PC-3 (cell line): Measurements from ENCODE around the gene TMEM208. TPM values are rescaled to one million over a fixed set of nuclear protein-coding genes. Genes with fewer than 3 reads are reported as not detected.

ENCODE experiments used
- ATAC-seq: fragments of 200-7000 bp; cut with Tn5 transposase; 2 replicates; pipeline ENCODE4 v1.9.1; 2020; ENCODE audit warnings: mild to moderate bottlenecking, moderate library complexity
- BruUV-seq: library from RNA; stranded (reverse); fragments of 400-500 nt; replicated peaks from 2 replicates; lab custom pipeline; 2021; lab: Mats Ljungman, UMichigan
- CTCF ChIA-PET: fragments of 300-600 bp; sonication (Branson Sonifier 250); formaldehyde crosslinking; loops from one replicate; lab custom pipeline; 2022; ENCODE audit warnings: antibody characterized with exemption; lab: Charles Lee
- POLR2A ChIA-PET: fragments of 300-600 bp; sonication (Branson Sonifier 250); formaldehyde crosslinking; loops from one replicate; lab custom pipeline; 2022; ENCODE audit warnings: antibody characterized with exemption; ENCODE audit not compliant: unreplicated experiment; lab: Charles Lee
- DNase-seq: peaks from one replicate; pipeline ENCODE4 v3.0.0-alpha.2; 2015
- H2AFZ ChIP-seq: fragments of 300-600 bp; sonication (generic); 2 replicates; pipeline ENCODE4 v1.6.0; 2016; ENCODE audit warnings: antibody characterized with exemption, low read length
- H3F3A ChIP-seq: fragments of 300-600 bp; sonication (generic); one replicate; pipeline ENCODE4 v1.6.0; 2017; ENCODE audit warnings: antibody characterized with exemption, low read length, control low read depth, mild to moderate bottlenecking; ENCODE audit not compliant: unreplicated experiment
- H3K27ac ChIP-seq: fragments of 300-600 bp; sonication (generic); 2 replicates; pipeline ENCODE4 v1.5.1; 2016; ENCODE audit warnings: mild to moderate bottlenecking, low read length
- H3K27me3 ChIP-seq: fragments of 300-600 bp; sonication (generic); 2 replicates; pipeline ENCODE4 v1.6.1; 2016; ENCODE audit warnings: low read length, mixed read lengths
- H3K36me3 ChIP-seq: fragments of 300-600 bp; sonication (generic); 2 replicates; pipeline ENCODE4 v1.6.1; 2016; ENCODE audit warnings: low read depth, mixed run types, low read length, mixed read lengths
- H3K4me1 ChIP-seq: fragments of 300-600 bp; sonication (generic); 2 replicates; pipeline ENCODE4 v1.5.1; 2016; ENCODE audit warnings: low read length; ENCODE audit not compliant: insufficient read depth
- H3K4me2 ChIP-seq: fragments of 300-600 bp; sonication (generic); 2 replicates; pipeline ENCODE4 v1.6.0; 2016; ENCODE audit warnings: low read length
- H3K4me3 ChIP-seq: fragments of 300-600 bp; sonication (generic); 2 replicates; pipeline ENCODE4 v1.5.1; 2016; ENCODE audit warnings: mild to moderate bottlenecking, low read length, mixed read lengths
- H3K79me2 ChIP-seq: fragments of 300-600 bp; sonication (generic); 2 replicates; pipeline ENCODE4 v1.6.1; 2017; ENCODE audit warnings: low read length, mixed read lengths
- H3K9ac ChIP-seq: fragments of 300-600 bp; sonication (generic); 2 replicates; pipeline ENCODE4 v1.6.0; 2016; ENCODE audit warnings: mild to moderate bottlenecking, low read length
- H3K9me2 ChIP-seq: fragments of 300-600 bp; sonication (generic); replicated peaks from 2 replicates; pipeline ENCODE4 v1.6.1; 2016; ENCODE audit warnings: mixed run types, low read length, mixed read lengths
- H3K9me3 ChIP-seq: fragments of 300-600 bp; sonication (generic); 2 replicates; pipeline ENCODE4 v1.6.1; 2016; ENCODE audit warnings: low read length, mixed read lengths
- H4K20me1 ChIP-seq: fragments of 300-600 bp; sonication (generic); 2 replicates; pipeline ENCODE4 v1.6.1; 2016; ENCODE audit warnings: low read length, mixed read lengths
- CTCF ChIP-seq: fragments of 300-600 bp; sonication (generic); conservative IDR thresholded peaks from 2 replicates; pipeline ENCODE4 v1.5.1; 2017; ENCODE audit warnings: antibody characterized with exemption, low read depth, mild to moderate bottlenecking, low read length
- EZH2 ChIP-seq: fragments of 300-600 bp; sonication (generic); IDR thresholded peaks from one replicate; pipeline ENCODE4 v1.6.1; 2017; ENCODE audit warnings: antibody characterized with exemption, mild to moderate bottlenecking, low read length; ENCODE audit not compliant: unreplicated experiment
- EZH2phosphoT487 ChIP-seq: fragments of 300-600 bp; sonication (generic); IDR thresholded peaks from 2 replicates; pipeline ENCODE4 v1.6.1; 2018; ENCODE audit warnings: mild to moderate bottlenecking, antibody characterized with exemption, low read length, borderline replicate concordance
- intact Hi-C: fragments of 100-400 bp; cut with micrococcal nuclease; formaldehyde crosslinking; loops from 2 replicates; pipeline ENCODE4 v1.9.0; 2023
- total RNA-seq: library from RNA; depleted of rRNA; stranded (reverse); fragments of >200 nt; gene quantifications from 2 replicates; pipeline ENCODE4 v1.2.3, GENCODE V29; 2014

TMEM208 gene
- total RNA-seq, 1 experiment from 2014 or later = 35.4 TPM

DNA sequence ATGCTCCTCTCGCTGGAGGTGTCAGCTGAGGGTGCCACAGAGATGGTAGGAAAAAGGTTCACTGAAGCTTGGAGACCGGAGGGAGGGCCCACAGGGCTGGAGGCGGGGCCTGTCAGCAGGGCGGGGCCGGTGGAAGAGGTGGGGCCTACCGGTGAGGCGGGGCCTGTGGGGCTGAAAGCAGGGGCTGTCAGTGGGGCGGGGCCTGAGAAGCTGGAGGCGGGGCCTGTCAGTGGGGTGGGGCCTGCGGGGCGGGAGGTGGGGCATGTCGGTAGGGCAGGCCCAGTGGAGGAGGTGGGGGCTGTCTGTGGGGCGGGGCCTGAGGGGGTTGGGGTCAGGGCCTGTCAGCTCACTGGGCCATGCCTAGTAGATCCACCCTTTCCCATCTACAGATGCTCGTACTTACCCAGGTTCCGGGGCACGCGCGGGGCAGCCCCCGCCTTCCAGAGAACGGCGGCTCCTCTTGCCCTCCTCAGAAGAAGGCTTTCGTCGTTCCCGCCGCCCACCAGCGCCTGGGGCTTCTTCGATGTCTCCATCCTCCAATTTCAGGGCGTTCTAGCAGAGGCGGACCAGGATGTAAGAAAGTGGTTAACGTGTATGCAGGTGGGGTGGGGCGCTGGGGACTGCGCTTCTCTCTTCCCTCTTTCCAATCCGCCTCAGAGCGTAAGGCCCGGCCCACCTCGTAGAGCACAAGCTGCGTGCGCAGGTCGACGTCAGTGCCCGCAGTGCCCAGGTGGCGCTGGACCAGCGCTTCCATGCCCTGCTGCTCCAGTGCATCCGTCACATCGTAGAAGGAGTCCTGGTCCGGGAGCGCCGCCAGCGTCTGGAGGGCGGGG is 9.8 kb downstream of the TMEM208 start:
- Histone ChIP-seq H3K79me2 (peaks cover 17% of the 10 kb centered on the region), H4K20me1 (no peaks in the 10 kb centered on the region), H3K4me3 (no peak overlapping the region), H3F3A (peaks cover 5% of the 10 kb centered on the region), H3K9me2 (no peaks in the 10 kb centered on the region), H3K27ac (no peak overlapping the region), H3K27me3 (no peaks in the 10 kb centered on the region), H3K4me1 (peaks cover 15% of the 10 kb centered on the region), H3K4me2 (no peak overlapping the region), H3K9ac (no peak overlapping the region), H3K36me3 (peaks cover 22% of the 10 kb centered on the region), H3K9me3 (no peaks in the 10 kb centered on the region), H2AFZ (no peak overlapping the region)
- TF ChIP-seq EZH2 (no peak), CTCF (no peak), EZH2phosphoT487 (no peak)
- ChIA-PET CTCF (no interaction called here), POLR2A (interaction anchor here (0.5 kb wide), 1 partner anchor 40 kb away, joined by 3 read pairs; no protein-coding TSS in a partner anchor)
- DNase-seq (peak; percentile 51), ATAC-seq (peak; percentile 56; the same call in 1 of the 2 replicates)
- BruUV-seq = no TSS peak
- intact Hi-C loops = no loop called here

DNA sequence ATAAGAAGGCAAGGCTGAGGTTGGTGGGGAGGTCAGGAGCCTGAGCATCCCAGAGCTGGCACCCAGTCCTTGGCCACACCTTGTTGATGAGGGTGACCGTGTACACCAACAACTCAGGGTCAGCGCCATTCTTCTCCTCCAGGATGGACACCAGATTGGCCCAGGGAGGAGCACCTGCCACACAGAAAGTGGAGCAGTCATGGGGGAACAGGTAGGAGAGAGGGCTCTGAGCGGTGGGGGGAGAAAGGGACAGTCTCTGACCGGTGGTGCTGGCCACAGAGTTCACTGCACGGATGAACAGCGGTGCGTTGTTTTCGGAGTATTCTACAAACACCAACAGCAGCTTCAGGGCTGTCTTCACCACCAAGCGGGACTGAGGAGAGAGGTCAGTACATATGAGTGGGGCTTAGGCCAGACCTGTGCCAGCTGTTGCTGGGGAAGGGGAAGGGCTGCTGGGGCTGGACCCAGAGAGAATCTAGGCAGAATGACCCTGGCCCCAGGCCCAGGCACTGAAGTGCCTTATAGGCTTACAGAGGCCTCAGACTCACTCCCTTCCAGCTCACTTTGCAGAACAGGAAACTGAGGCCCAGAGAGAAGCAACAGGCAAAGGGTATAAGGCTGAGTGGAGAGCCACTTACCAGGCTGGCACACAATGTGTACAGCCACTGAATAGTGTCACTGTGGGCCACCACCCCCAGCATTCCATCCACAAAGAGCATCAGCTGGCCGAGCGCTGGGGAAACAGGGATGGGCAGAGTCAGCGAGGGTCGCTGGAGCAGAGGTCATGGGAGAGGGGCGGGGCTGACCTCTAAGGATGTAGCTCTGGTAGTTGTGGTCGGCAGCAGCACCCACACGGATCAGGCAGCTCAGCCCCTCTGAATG is 10.7 kb downstream of the TMEM208 start:
- no peak overlapping the region for H3K27ac ChIP-seq
- no peak overlapping the region for H2AFZ ChIP-seq
- no peaks in the 10 kb centered on the region for H3K9me3 ChIP-seq
- no peak for DNase-seq
- H3K4me3 ChIP-seq = no peak overlapping the region
- H3K4me1 ChIP-seq = peaks cover 24% of the 10 kb centered on the region
- no peak for ATAC-seq
- H3K4me2 ChIP-seq = no peak overlapping the region
- H3K9me2 ChIP-seq = no peaks in the 10 kb centered on the region
- POLR2A ChIA-PET = no interaction called here
- intact Hi-C loops = no loop called here
- TF ChIP-seq CTCF (no peak), EZH2phosphoT487 (no peak), EZH2 (no peak)
- no peak overlapping the region for H3K9ac ChIP-seq
- H3K79me2 ChIP-seq = peaks cover 25% of the 10 kb centered on the region
- peaks cover 20% of the 10 kb centered on the region for H3K36me3 ChIP-seq
- no peaks in the 10 kb centered on the region for H4K20me1 ChIP-seq
- CTCF ChIA-PET = no interaction called here
- H3K27me3 ChIP-seq = no peaks in the 10 kb centered on the region
- peaks cover 9% of the 10 kb centered on the region for H3F3A ChIP-seq
- no TSS peak for BruUV-seq
